ENCODE measurements around the gene RBFOX2.
"Not testable (repeated sequence)": the region's sequence is repeated elsewhere in the genome, so short reads cannot be mapped to it uniquely, and the experiment has no call there.

Gene RBFOX2

GRCh38 chr22:36042240-36042639, 13.6 kb upstream of the RBFOX2 start:
- DNase-seq (ENCODE audit: low spot score): no peak

DNA sequence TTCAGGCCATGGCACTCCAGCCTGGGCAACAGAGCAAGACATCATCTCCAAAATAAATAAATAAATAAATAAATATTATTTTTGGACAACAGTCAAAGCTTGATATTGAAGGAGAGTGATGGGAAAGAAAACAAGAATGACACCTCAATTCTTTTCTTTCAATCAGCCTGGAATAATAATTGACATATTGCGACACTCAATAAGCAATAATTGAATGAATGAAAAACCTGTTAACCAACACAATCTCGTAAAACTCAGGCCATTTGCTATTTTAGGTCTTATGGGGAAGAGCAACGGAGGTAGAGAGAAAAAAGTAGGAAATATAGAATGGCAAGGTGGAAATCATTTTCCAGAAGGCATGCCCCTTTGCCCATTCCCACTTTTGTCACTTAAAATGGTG, 10.5 kb upstream of the RBFOX2 start:
- no peak for DNase-seq (ENCODE audit: low spot score)

DNA sequence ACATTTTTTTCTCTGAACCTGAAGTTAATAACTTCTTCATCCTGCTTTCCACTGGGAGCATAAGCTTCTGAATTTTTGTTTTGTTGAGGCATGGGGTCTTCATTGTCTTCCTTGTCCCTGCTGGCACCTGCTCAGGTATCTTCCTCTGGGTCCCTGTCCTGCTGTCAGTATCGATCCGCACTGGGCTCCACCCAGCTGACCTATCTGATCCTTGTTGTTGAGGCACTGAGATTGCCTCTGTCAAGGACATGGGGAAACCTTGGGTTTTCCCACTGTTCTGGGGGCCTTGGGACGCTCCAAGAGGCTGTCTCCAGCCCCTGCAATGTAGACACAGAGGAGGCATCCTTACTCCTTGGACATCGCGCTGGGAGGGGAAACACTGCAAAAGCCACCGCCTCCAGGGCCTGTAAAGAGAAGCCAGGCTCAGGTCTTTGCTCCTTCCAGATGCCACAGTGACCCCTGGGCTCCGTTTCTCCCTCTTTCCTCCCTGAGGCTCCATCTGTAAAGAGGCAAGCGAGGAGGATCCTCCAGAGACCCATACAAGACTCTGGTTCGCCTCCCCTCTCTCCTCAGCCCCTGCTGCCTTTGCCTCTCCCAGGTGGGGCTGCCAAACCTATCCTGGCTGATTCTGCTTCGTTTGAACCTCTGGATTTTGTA, 8.6 kb upstream of the RBFOX2 start:
- DNase-seq (ENCODE audit: low spot score): no peak

GRCh38 chr22:36036167-36036624, 7.6 kb upstream of the RBFOX2 start:
- no peak for DNase-seq (ENCODE audit: low spot score)

DNA sequence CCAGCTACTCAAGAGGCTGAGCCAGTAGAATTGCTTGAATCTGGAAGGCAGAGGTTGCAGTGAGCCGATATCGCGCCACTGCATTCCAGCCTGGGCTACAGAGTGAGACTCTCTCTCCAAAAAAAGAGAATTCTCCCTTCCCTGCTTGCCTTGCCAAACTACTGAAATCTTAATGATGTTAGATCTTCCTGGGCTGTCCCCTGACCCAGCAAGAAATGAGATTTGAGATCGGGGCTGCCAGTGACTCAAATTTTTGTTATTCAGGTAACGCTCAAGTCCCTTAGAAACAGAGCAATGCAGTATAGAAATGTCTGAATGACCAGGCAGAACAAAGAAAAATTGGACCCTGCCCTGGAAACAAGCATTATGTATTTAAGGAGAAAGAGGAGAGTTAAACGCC, 4.0 kb upstream of the RBFOX2 start:
- DNase-seq (ENCODE audit: low spot score): no peak

DNA sequence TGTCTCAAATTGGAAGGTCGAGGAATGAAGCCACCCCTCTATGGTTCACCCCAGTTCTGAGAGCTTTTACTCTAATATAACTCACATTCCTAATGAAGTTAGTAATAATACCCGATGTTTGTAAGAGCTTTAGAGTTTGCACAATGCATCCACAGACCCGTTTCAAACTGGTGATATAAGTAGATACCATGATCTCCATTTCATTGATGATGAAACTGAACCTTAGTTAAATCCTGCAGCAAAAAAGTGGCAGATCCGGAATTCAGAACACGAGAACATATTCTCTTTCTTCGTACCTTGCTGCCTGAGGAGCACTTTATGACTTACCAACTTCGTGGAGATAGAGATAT, 757 bp upstream of the RBFOX2 start:
- no peak for DNase-seq (ENCODE audit: low spot score)

GRCh38 chr22:36027935-36028645, 534 bp downstream of the RBFOX2 start:
- DNase-seq (ENCODE audit: low spot score): no peak

DNA sequence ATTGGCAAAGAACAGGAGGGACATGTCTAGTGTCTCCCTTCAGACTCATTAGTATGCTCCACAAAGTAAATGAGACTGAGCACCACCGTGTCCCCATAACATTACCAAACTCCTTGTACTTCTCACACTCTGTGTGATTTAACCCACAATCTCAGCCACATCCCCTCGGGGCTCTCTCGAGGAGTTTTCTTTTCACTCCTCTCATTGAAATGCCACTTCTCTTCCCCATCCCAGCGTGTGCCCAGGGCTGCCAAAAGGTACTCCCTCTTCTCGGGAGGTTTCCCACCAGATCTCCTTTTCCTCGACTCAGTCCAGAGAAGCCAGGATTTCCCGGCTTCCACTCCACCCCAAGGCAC, 1.1 kb downstream of the RBFOX2 start:
- peak; percentile 53 for DNase-seq (ENCODE audit: low spot score)

DNA sequence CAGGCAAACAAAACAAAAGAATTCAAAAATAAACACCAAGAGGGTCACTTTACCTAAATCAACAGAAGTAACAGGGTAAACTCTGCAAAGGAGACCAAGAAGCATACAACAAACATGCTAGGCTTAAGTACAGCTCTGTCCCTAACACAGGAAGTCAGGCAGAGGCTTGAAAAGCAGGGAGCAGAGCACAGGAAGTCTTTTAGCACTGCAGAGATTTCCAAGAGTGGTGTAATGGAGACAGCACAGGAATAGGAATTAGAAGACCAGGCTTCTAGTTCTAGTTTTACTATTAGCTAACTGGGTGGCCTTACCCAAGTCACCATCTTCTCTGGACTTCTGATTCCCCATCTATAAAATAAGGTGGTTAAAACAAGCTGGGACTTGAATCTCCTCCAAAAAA, 1.9 kb downstream of the RBFOX2 start:
- DNase-seq (ENCODE audit: low spot score): peak; percentile 36

GRCh38 chr22:36022697-36023096, 5.9 kb downstream of the RBFOX2 start:
- no peak for DNase-seq (ENCODE audit: low spot score)

DNA sequence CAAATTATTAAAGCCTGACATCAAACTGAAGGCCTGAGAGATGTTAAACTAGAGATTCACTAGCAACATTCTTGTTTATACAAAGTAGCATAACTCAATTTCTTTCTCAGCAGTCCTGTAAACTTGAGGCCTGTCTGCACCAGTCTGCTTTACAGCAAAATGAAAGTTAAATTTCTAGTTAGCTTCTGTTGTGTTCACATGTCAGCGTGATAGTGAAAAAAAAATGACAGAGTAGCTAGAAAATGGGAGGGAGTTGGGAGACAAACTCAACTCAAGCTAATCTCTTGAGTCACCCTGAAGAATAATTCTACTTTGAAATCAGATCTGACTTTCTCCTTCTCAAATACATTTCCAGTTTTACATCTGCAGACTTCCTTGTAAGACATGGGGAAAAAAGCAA, 6.5 kb downstream of the RBFOX2 start:
- DNase-seq (ENCODE audit: low spot score): no peak

- no peak for DNase-seq (ENCODE audit: low spot score)
These were observed 6.9 kb downstream of the RBFOX2 start for GRCh38 chr22:36021606-36022153.

- not testable (repeated sequence) for DNase-seq (ENCODE audit: low spot score)
These were observed 7.8 kb downstream of the RBFOX2 start for GRCh38 chr22:36020865-36021264.

DNA sequence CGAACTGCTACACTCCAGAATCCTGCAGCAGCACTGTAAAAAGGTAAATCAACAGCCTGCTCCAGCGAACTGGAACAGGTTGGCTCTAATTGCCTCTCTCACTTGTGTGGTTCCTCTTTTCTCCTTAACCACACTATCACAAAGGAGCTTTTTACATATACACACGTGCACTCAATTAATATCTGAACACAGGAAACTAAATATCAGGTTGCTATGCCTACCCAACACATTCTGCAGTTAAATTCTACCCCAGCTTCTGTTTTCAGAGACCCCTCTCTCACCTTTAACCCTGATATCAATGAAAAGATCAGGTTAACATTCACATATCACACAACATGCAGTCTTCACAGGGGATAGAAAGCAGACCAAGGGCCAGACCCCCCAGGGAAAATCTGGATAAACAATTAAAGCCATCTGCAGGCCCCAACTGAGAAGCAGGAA, 11.0 kb downstream of the RBFOX2 start:
- DNase-seq (ENCODE audit: low spot score): no peak

- no peak for DNase-seq (ENCODE audit: low spot score)
These were observed 11.9 kb downstream of the RBFOX2 start for GRCh38 chr22:36016684-36017083.

GRCh38 chr22:36015811-36016529, 12.7 kb downstream of the RBFOX2 start:
- no peak for DNase-seq (ENCODE audit: low spot score)

- DNase-seq (ENCODE audit: low spot score): no peak
These were observed 13.3 kb downstream of the RBFOX2 start for GRCh38 chr22:36015155-36015810.

DNA sequence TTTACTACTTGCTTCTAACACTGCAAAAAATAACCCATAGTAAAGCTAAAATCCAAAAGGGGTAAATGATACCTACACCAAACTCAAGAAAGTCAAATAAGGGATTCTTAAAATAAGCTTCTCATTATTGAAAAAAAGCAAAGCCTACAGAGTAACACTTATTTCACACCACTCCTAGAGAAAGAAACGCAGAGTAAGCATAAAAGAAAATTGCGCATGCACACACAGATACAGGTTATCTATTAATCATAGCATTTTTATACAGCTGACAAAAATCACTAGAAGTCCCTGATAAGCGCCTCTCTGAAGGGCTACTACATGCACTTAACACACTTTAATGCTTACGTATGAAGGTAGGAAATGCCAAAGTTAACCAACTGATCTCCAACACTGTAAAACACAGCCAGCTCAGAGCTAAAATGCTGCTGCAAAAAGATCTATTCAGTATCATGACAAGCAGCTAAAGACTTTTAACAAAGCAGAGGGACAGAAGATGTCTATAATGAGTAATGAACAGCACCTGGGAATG, 14.0 kb downstream of the RBFOX2 start:
- no peak for DNase-seq (ENCODE audit: low spot score)

DNA sequence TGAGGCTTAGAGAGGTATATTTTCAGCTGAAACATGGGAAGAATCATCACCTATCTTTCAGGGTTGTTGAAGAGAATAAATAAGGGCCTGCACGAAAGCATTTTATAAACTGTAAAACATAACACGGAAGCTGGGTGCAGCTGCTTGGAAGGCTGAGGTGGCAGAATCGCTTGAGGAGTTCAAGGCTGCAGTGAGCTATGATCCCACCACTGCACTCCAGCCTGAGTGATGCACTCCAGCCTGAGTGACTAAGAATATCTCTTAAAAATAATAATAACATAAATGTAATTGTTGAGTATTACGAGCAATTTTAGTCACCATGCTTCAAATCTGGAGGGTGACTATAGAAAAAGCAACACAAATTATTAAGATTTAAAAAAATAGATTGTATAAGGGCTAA, 16.3 kb downstream of the RBFOX2 start:
- DNase-seq (ENCODE audit: low spot score): no peak

DNA sequence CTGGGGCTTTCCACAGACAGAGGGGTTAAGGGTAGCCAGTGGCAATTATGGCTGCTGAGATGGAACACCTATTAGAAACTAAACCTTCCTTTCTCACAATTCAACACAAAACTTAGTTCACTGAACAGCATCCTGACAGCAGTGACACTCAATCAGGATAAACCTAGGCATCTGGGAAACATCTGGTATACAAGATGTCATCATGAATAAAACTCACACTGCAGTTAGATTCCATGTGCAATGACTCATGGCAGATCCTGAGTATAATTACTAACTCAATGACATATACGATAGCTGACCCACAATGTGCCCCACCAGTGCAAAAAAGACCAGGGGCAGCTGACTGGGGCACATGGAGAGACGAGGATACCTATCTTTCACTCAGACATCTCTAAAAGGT, 17.7 kb downstream of the RBFOX2 start:
- DNase-seq (ENCODE audit: low spot score): no peak

DNA sequence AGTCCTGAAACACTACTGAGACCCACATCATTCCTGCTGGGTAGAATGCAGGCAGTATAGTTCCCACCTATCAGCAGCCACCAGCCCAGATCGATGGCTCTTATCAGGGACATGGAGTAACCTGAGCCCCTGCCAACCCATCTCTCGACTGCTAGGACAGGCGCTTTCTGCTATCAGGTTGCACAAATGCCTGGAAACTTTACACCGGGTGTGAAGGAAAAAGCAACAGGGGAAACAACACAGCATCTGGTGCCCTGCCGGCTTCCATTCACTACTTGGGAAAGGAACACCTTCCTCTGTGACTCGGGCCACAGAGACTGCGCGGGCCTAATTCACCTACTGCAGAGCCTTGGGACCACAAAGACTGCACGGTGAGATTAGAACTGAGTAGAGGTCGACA, 18.5 kb downstream of the RBFOX2 start:
- DNase-seq (ENCODE audit: low spot score): no peak

GRCh38 chr22:36009085-36009484, 19.5 kb downstream of the RBFOX2 start:
- DNase-seq (ENCODE audit: low spot score): no peak

Measured in cerebellar cortex (tissue), 1 donor.